HepG2 (cell line): Measurements from ENCODE around the gene CLDND2. TPM values are rescaled to one million over a fixed set of nuclear protein-coding genes. Genes with fewer than 3 reads are reported as not detected.

ENCODE experiments used
- BORCS8-MEF2B ChIP-seq: sonication (generic); formaldehyde crosslinking; IDR thresholded peaks from 2 replicates; pipeline ENCODE4 v1.8.0; 2022; ENCODE audit warnings: mild to moderate bottlenecking, missing genetic modification reagents
- BRCA1 ChIP-seq: sonication (generic); formaldehyde crosslinking; IDR thresholded peaks from 2 replicates; pipeline ENCODE4 v1.4.0; 2020; ENCODE audit warnings: missing genetic modification reagents
- KDM5B ChIP-seq: sonication (generic); formaldehyde crosslinking; IDR thresholded peaks from 2 replicates; pipeline ENCODE4 v1.4.0; 2020; ENCODE audit warnings: missing genetic modification reagents, mild to moderate bottlenecking, borderline replicate concordance
- NFIB ChIP-seq: sonication (generic); formaldehyde crosslinking; IDR thresholded peaks from 2 replicates; pipeline ENCODE4 v1.9.0; 2021; ENCODE audit warnings: missing genetic modification reagents, mild to moderate bottlenecking, borderline replicate concordance
- POLR2AphosphoS2 ChIP-seq: IDR thresholded peaks from 2 replicates; pipeline ENCODE4 v1.6.1; 2011; ENCODE audit warnings: low read depth, low read length, improper control_type of control experiment
- TOPORS ChIP-seq: sonication (generic); formaldehyde crosslinking; IDR thresholded peaks from 2 replicates; pipeline ENCODE4 v1.8.0; 2023; ENCODE audit warnings: mild to moderate bottlenecking, missing genetic modification reagents
- ZNF343 ChIP-seq: sonication (generic); formaldehyde crosslinking; IDR thresholded peaks from 2 replicates; pipeline ENCODE4 v1.4.0; 2020; ENCODE audit warnings: mild to moderate bottlenecking, missing genetic modification reagents
- ZNF556 ChIP-seq: sonication (generic); formaldehyde crosslinking; IDR thresholded peaks from 2 replicates; pipeline ENCODE4 v1.4.0; 2020; ENCODE audit warnings: mild to moderate bottlenecking, missing genetic modification reagents, borderline replicate concordance
- polyA plus RNA-seq, 8 experiments: library from polyadenylated mRNA; depleted of rRNA in 3 of 8; stranded (reverse) in 7 of 8; unstranded in 1 of 8; fragments of >200 nt; fragmentation: Illumina TruSeq in 4 of 8; extraction: Trizol in 4 of 8; gene quantifications; 2 replicates each; pipeline versions ENCODE4 v1.2.1 to v1.2.3, GENCODE V29; 2011 to 2016; ENCODE audit warnings: low read depth in 4 of 8, missing spikeins in 1 of 8, mixed read lengths in 1 of 8; ENCODE audit not compliant: insufficient read depth in 1 of 8
- total RNA-seq, 5 experiments: library from RNA; depleted of rRNA; stranded (reverse); fragments of >200 nt; fragmentation: Illumina TruSeq; extraction: Trizol; gene quantifications; 2 replicates each; pipeline ENCODE4 v1.2.3, GENCODE V29; 2016; ENCODE audit warnings: low read depth in 1 of 5
- TF ChIP-seq, protein P1 (sequence below): sonication (generic); formaldehyde crosslinking; IDR thresholded peaks from 2 replicates; pipeline ENCODE4 v1.5.1; 2020; ENCODE audit warnings: missing genetic modification reagents, mild to moderate bottlenecking, borderline replicate concordance
- TF ChIP-seq, protein P2 (sequence below): sonication (generic); formaldehyde crosslinking; IDR thresholded peaks from 2 replicates; pipeline ENCODE4 v1.4.0; 2020; ENCODE audit warnings: missing genetic modification reagents
- TF ChIP-seq, protein P3 (sequence below), 2 experiments: fragments of 450-650 bp in 1 of 2; sonication (generic) in 1 of 2; formaldehyde crosslinking; IDR thresholded peaks; 2 replicates each; pipeline versions ENCODE4 v1.5.0 to v1.8.0; 2020 to 2022; ENCODE audit warnings: mild to moderate bottlenecking in 1 of 2, missing genetic modification reagents in 1 of 2
- TF ChIP-seq, protein P4 (sequence below): conservative IDR thresholded peaks from 2 replicates; pipeline ENCODE4 v1.6.1; 2018; ENCODE audit warnings: missing genetic modification reagents

Gene CLDND2
- total and polyA plus RNA-seq, 2 of the 13 experiments (the other 11 are each of a cell fraction or from before 2014, with no cell fraction given) = 0.84 to 1.8 TPM

DNA sequence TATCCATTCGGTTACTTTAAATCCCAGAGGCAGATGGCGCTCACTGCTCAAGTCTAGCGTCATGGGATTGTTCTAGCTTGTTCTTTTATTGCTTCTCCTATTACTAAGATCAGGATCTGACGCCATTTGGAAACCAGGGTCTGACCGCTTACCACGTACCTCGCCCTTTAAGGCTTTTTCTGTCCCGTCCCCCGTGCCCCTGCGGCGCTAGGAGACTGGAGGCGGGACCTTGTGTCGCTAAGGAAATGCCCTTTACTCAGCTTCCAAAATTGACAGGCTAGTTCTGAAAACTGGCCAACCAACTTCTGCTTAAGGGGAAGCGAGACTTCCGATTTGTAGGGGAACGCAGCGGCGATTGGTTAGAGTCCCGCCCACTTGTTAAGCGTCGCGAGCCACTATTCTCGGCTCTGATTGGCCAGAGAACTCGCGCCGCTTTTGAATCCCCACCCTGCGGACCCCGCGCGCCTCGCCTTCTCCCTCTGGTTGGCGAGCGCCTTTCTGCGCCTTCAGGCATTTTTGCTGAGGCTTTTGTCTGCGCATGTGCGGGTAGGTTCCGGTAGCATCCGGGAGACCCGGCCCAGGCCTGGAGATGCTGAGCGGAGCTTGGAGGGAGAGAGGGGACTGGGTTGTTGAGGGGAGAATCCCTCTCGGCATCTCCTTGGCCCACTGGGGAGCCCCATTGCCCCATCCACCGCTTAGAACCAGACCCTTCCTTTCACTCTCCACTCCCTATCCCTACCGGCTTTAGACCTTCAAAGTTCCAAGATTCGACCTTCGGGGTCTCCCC lies 25.4 kb upstream of the CLDND2 start (continued):
- TF ChIP-seq, protein P1, sequence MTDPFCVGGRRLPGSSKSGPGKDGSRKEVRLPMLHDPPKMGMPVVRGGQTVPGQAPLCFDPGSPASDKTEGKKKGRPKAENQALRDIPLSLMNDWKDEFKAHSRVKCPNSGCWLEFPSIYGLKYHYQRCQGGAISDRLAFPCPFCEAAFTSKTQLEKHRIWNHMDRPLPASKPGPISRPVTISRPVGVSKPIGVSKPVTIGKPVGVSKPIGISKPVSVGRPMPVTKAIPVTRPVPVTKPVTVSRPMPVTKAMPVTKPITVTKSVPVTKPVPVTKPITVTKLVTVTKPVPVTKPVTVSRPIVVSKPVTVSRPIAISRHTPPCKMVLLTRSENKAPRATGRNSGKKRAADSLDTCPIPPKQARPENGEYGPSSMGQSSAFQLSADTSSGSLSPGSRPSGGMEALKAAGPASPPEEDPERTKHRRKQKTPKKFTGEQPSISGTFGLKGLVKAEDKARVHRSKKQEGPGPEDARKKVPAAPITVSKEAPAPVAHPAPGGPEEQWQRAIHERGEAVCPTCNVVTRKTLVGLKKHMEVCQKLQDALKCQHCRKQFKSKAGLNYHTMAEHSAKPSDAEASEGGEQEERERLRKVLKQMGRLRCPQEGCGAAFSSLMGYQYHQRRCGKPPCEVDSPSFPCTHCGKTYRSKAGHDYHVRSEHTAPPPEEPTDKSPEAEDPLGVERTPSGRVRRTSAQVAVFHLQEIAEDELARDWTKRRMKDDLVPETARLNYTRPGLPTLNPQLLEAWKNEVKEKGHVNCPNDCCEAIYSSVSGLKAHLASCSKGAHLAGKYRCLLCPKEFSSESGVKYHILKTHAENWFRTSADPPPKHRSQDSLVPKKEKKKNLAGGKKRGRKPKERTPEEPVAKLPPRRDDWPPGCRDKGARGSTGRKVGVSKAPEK (CRISPR knock-in tag) = no peak
- no peak for TF ChIP-seq ZNF556 (CRISPR knock-in tag)
- no peak for TF ChIP-seq POLR2AphosphoS2
- no peak for TF ChIP-seq BRCA1 (CRISPR knock-in tag)
- no peak for TF ChIP-seq TOPORS (CRISPR knock-in tag)
- peak; percentile 72; the same call in 1 of the 2 replicates for TF ChIP-seq KDM5B (CRISPR knock-in tag)
- TF ChIP-seq, protein P2, sequence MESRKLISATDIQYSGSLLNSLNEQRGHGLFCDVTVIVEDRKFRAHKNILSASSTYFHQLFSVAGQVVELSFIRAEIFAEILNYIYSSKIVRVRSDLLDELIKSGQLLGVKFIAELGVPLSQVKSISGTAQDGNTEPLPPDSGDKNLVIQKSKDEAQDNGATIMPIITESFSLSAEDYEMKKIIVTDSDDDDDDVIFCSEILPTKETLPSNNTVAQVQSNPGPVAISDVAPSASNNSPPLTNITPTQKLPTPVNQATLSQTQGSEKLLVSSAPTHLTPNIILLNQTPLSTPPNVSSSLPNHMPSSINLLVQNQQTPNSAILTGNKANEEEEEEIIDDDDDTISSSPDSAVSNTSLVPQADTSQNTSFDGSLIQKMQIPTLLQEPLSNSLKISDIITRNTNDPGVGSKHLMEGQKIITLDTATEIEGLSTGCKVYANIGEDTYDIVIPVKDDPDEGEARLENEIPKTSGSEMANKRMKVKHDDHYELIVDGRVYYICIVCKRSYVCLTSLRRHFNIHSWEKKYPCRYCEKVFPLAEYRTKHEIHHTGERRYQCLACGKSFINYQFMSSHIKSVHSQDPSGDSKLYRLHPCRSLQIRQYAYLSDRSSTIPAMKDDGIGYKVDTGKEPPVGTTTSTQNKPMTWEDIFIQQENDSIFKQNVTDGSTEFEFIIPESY = no peak
- TF ChIP-seq, protein P3, sequence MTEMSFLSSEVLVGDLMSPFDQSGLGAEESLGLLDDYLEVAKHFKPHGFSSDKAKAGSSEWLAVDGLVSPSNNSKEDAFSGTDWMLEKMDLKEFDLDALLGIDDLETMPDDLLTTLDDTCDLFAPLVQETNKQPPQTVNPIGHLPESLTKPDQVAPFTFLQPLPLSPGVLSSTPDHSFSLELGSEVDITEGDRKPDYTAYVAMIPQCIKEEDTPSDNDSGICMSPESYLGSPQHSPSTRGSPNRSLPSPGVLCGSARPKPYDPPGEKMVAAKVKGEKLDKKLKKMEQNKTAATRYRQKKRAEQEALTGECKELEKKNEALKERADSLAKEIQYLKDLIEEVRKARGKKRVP (CRISPR knock-in tag; IDR thresholded peaks at IDR 0.05) = peak in 1 of 2 experiments; percentile 72; a peak in 2 of 4 replicates
- no peak for TF ChIP-seq NFIB (CRISPR knock-in tag)
- no peak for TF ChIP-seq ZNF343 (CRISPR knock-in tag)
- TF ChIP-seq BORCS8-MEF2B (CRISPR knock-in tag) = peak; percentile 99
- TF ChIP-seq, protein P4, sequence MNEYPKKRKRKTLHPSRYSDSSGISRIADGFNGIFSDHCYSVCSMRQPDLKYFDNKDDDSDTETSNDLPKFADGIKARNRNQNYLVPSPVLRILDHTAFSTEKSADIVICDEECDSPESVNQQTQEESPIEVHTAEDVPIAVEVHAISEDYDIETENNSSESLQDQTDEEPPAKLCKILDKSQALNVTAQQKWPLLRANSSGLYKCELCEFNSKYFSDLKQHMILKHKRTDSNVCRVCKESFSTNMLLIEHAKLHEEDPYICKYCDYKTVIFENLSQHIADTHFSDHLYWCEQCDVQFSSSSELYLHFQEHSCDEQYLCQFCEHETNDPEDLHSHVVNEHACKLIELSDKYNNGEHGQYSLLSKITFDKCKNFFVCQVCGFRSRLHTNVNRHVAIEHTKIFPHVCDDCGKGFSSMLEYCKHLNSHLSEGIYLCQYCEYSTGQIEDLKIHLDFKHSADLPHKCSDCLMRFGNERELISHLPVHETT = no peak
